ENCODE results near the gene CEPT1. TPM values are rescaled to one million over a fixed set of nuclear protein-coding genes. Genes with fewer than 3 reads are reported as not detected.
A peak's percentile ranks its signal among the peaks of the same experiment; 100 is the strongest.

CEPT1 gene
- total and polyA plus RNA-seq, 9 of the 15 experiments (the other 6 are each of a cell fraction or from before 2014, with no cell fraction given), result 24.4 to 72.6 (median 42.4) TPM

- POLR2A ChIA-PET, result no interaction called here
- Histone ChIP-seq H3K9ac (ENCODE audit: insufficient read depth in 1 of 2, low read depth in 2 of 2, low read length in 2 of 2) (no peak overlapping the region), H3K4me2 (ENCODE audit: insufficient read depth, low read length) (no peak overlapping the region), H4K20me1 (replicated peaks; ENCODE audit: control insufficient read depth, insufficient read depth, low read length) (no peaks in the 10 kb centered on the region), H3K9me3 (replicated peaks; ENCODE audit: control insufficient read depth, insufficient read depth, low read depth, low read length) (peaks cover 5% of the 10 kb centered on the region), H3K4me1 (replicated peaks in 1 of 2; ENCODE audit: control insufficient read depth in 2 of 2, insufficient read depth in 2 of 2, low read length in 2 of 2) (peaks cover 13 to 25% of the 10 kb centered on the region in 2 experiments; a peak in 4 of 5 replicates), H3K4me3 (no peak overlapping the region), H3K36me3 (ENCODE audit: control insufficient read depth, insufficient read depth, low read length) (no peaks in the 10 kb centered on the region), H2AFZ (ENCODE audit: low read depth, low read length) (peak overlapping the region; percentile 41; the same call in 1 of the 2 replicates), H3K27me3 (ENCODE audit: control insufficient read depth in 2 of 2, insufficient read depth in 2 of 2, low read length in 2 of 2) (no peaks in the 10 kb centered on the region), H3K9me1 (ENCODE audit: control insufficient read depth, insufficient read depth, low read length) (no peaks in the 10 kb centered on the region), H3K79me2 (ENCODE audit: control insufficient read depth, insufficient read depth, low read length) (no peaks in the 10 kb centered on the region), H3K27ac (ENCODE audit: extremely low read depth, low read depth, low read length) (no peak overlapping the region)
- no TSS peak for BruUV-seq (replicated peaks)
- 25% methylated on average over 1 of the region's 1 CpG for WGBS (ENCODE audit: insufficient coverage, low coverage, missing lambda C conversion rate)
- FAIRE-seq (no peak), ATAC-seq (peak; percentile 51), DNase-seq (ENCODE audit: extremely low read depth in 1 of 4, low spot score in 3 of 4) (peak in 1 of 4 experiments; percentile 44)
- in situ Hi-C loops (cut with MboI), result no loop called here
- CTCF ChIA-PET (ENCODE audit: low intra/inter-chr PET ratio), result no interaction called here
- intact Hi-C loops (cut with micrococcal nuclease), result no loop called here
- no peak for TF ChIP-seq THAP12 (CRISPR knock-in tag; IDR thresholded peaks at IDR 0.05)
- no peak for TF ChIP-seq U2AF1 (optimal IDR thresholded peaks at IDR 0.05; ENCODE audit: low read depth, low read length)
- TF ChIP-seq TCF15 (CRISPR knock-in tag; IDR thresholded peaks at IDR 0.05), result no peak
- TF ChIP-seq NCOR1 (IDR thresholded peaks at IDR 0.05), result no peak
- no peak for TF ChIP-seq ZNF384 (IDR thresholded peaks at IDR 0.05; ENCODE audit: low read depth, low read length)
- TF ChIP-seq ETV1 (tag; conservative IDR thresholded peaks at IDR 0.05; ENCODE audit: low read depth), result no peak
- peak; percentile 21; the same call in 1 of the 2 replicates for TF ChIP-seq ATF7 (IDR thresholded peaks at IDR 0.05)
- no peak for TF ChIP-seq SREBF2 (CRISPR knock-in tag; IDR thresholded peaks at IDR 0.05)
- TF ChIP-seq TRIM24 (IDR thresholded peaks at IDR 0.05), result peak in 1 of 2 experiments; percentile 73; a peak in 1 of 4 replicates
- TF ChIP-seq RBM15 (IDR thresholded peaks at IDR 0.05; ENCODE audit: insufficient read depth, low read length), result no peak
- TF ChIP-seq KLF1 (tag; IDR thresholded peaks at IDR 0.05), result no peak
- TF ChIP-seq REST (IDR thresholded peaks at IDR 0.05; ENCODE audit: borderline replicate concordance), result no peak
- TF ChIP-seq REST (CRISPR knock-in tag; IDR thresholded peaks at IDR 0.05; ENCODE audit: low read depth), result no peak
- no peak for TF ChIP-seq NONO (IDR thresholded peaks at IDR 0.05; ENCODE audit: low read depth in 2 of 2, low read length in 1 of 2)
Measured at GRCh38 chr1:111099289-111099688, 40.7 kb upstream of the CEPT1 start.

All from K562 (cell line).